Adipocyte (in vitro differentiated cells): ENCODE measurements around the gene SH3RF1.

Source experiments
- DNase-seq: peaks from one replicate; pipeline ENCODE4 v3.0.0-alpha.2; 2015; ENCODE audit warnings: low read depth
- H3K27me3 ChIP-seq: replicated peaks from 2 replicates; pipeline ENCODE4 v1.7.0; 2013; ENCODE audit warnings: mild to moderate bottlenecking, low read length, moderate library complexity; ENCODE audit not compliant: control insufficient read depth, insufficient read depth
- H3K36me3 ChIP-seq: 2 replicates; pipeline ENCODE4 v1.7.0; 2013; ENCODE audit warnings: low read length, mild to moderate bottlenecking, moderate library complexity; ENCODE audit not compliant: control insufficient read depth, insufficient read depth, severe bottlenecking
- H3K4me1 ChIP-seq: 2 replicates; pipeline ENCODE4 v1.7.0; 2013; ENCODE audit warnings: mild to moderate bottlenecking, low read length, moderate library complexity; ENCODE audit not compliant: control insufficient read depth, insufficient read depth
- H3K4me3 ChIP-seq: 2 replicates; pipeline ENCODE4 v1.7.0; 2013; ENCODE audit warnings: mild to moderate bottlenecking, low read length, moderate library complexity
- H3K9ac ChIP-seq: 2 replicates; pipeline ENCODE4 v1.7.0; 2013; ENCODE audit warnings: mild to moderate bottlenecking, low read length, moderate library complexity
- H3K9me3 ChIP-seq: 2 replicates; pipeline ENCODE4 v1.7.0; 2013; ENCODE audit warnings: mild to moderate bottlenecking, low read length, moderate library complexity; ENCODE audit not compliant: control insufficient read depth

Gene SH3RF1

GRCh38 chr4:169107528-169107927, 163.2 kb downstream of the SH3RF1 start:
- H3K4me1 ChIP-seq: peaks cover 8% of the 10 kb centered on the region
- no peak for DNase-seq
- H3K9me3 ChIP-seq: no peaks in the 10 kb centered on the region
- H3K4me3 ChIP-seq: no peak overlapping the region
- peaks cover 76% of the 10 kb centered on the region for H3K36me3 ChIP-seq
- no peaks in the 10 kb centered on the region for H3K27me3 ChIP-seq
- H3K9ac ChIP-seq: no peak overlapping the region

- Histone ChIP-seq H3K9ac (no peak overlapping the region), H3K36me3 (peaks cover 70% of the 10 kb centered on the region), H3K27me3 (no peaks in the 10 kb centered on the region), H3K4me1 (peaks cover 16% of the 10 kb centered on the region), H3K4me3 (no peak overlapping the region), H3K9me3 (no peaks in the 10 kb centered on the region)
- no peak for DNase-seq
Observed at GRCh38 chr4:169106696-169107229, 164.0 kb downstream of the SH3RF1 start.

GRCh38 chr4:169105620-169106019, 165.1 kb downstream of the SH3RF1 start:
- DNase-seq: no peak
- no peaks in the 10 kb centered on the region for H3K27me3 ChIP-seq
- no peak overlapping the region for H3K9ac ChIP-seq
- H3K4me1 ChIP-seq: peaks cover 25% of the 10 kb centered on the region
- H3K4me3 ChIP-seq: no peak overlapping the region
- H3K9me3 ChIP-seq: no peaks in the 10 kb centered on the region
- H3K36me3 ChIP-seq: peaks cover 70% of the 10 kb centered on the region

- H3K27me3 ChIP-seq: no peaks in the 10 kb centered on the region
- H3K9me3 ChIP-seq: no peaks in the 10 kb centered on the region
- no peak overlapping the region for H3K9ac ChIP-seq
- peaks cover 61% of the 10 kb centered on the region for H3K36me3 ChIP-seq
- DNase-seq: peak; percentile 60
- peaks cover 40% of the 10 kb centered on the region for H3K4me1 ChIP-seq
- H3K4me3 ChIP-seq: no peak overlapping the region
Observed at GRCh38 chr4:169103966-169104412, 166.8 kb downstream of the SH3RF1 start.

- Histone ChIP-seq H3K4me3 (no peak overlapping the region), H3K27me3 (no peaks in the 10 kb centered on the region), H3K9me3 (no peaks in the 10 kb centered on the region), H3K4me1 (peaks cover 51% of the 10 kb centered on the region), H3K9ac (no peak overlapping the region), H3K36me3 (peaks cover 61% of the 10 kb centered on the region)
- peak; percentile 20 for DNase-seq
Observed at GRCh38 chr4:169102026-169102425, 168.7 kb downstream of the SH3RF1 start.

- H3K4me1 ChIP-seq: peaks cover 51% of the 10 kb centered on the region
- no peaks in the 10 kb centered on the region for H3K9me3 ChIP-seq
- no peaks in the 10 kb centered on the region for H3K27me3 ChIP-seq
- no peak overlapping the region for H3K4me3 ChIP-seq
- no peak for DNase-seq
- H3K36me3 ChIP-seq: peaks cover 61% of the 10 kb centered on the region
- no peak overlapping the region for H3K9ac ChIP-seq
Observed at GRCh38 chr4:169100670-169101101, 170.1 kb downstream of the SH3RF1 start.

GRCh38 chr4:169099771-169100180, 171.0 kb downstream of the SH3RF1 start:
- no peaks in the 10 kb centered on the region for H3K9me3 ChIP-seq
- peak; percentile 84 for DNase-seq
- H3K4me3 ChIP-seq: no peak overlapping the region
- peaks cover 53% of the 10 kb centered on the region for H3K4me1 ChIP-seq
- peaks cover 61% of the 10 kb centered on the region for H3K36me3 ChIP-seq
- no peaks in the 10 kb centered on the region for H3K27me3 ChIP-seq
- no peak overlapping the region for H3K9ac ChIP-seq

- Histone ChIP-seq H3K4me3 (no peak overlapping the region), H3K9me3 (no peaks in the 10 kb centered on the region), H3K27me3 (no peaks in the 10 kb centered on the region), H3K9ac (no peak overlapping the region), H3K36me3 (peaks cover 58% of the 10 kb centered on the region), H3K4me1 (peaks cover 57% of the 10 kb centered on the region)
- peak; percentile 63 for DNase-seq
Observed at GRCh38 chr4:169098969-169099690, 171.6 kb downstream of the SH3RF1 start.

GRCh38 chr4:169098532-169098931, 172.2 kb downstream of the SH3RF1 start:
- Histone ChIP-seq H3K27me3 (no peaks in the 10 kb centered on the region), H3K36me3 (peaks cover 55% of the 10 kb centered on the region)
- no peak for DNase-seq

GRCh38 chr4:169098054-169098497, 172.7 kb downstream of the SH3RF1 start:
- Histone ChIP-seq H3K4me3 (no peak overlapping the region), H3K9me3 (no peaks in the 10 kb centered on the region), H3K36me3 (peaks cover 55% of the 10 kb centered on the region), H3K4me1 (peaks cover 57% of the 10 kb centered on the region), H3K9ac (no peak overlapping the region), H3K27me3 (no peaks in the 10 kb centered on the region)
- DNase-seq: no peak

More at GRCh38 chr4:169098532-169098931, 172.2 kb downstream of the SH3RF1 start:
- Histone ChIP-seq H3K4me3 (no peak overlapping the region), H3K4me1 (peaks cover 57% of the 10 kb centered on the region), H3K9ac (no peak overlapping the region), H3K9me3 (no peaks in the 10 kb centered on the region)

GRCh38 chr4:169096221-169096620, 174.5 kb downstream of the SH3RF1 start:
- peaks cover 64% of the 10 kb centered on the region for H3K36me3 ChIP-seq
- H3K9me3 ChIP-seq: no peaks in the 10 kb centered on the region
- peaks cover 41% of the 10 kb centered on the region for H3K4me1 ChIP-seq
- no peak overlapping the region for H3K9ac ChIP-seq
- DNase-seq: no peak
- H3K4me3 ChIP-seq: no peak overlapping the region
- H3K27me3 ChIP-seq: no peaks in the 10 kb centered on the region
